GM10847 (cell line): Measurements from ENCODE around the gene LRRK1.

ENCODE experiments used
- POLR2A ChIP-seq: IDR thresholded peaks from 2 replicates; pipeline ENCODE4 v1.6.1; 2011; ENCODE audit not compliant: insufficient read length; ENCODE audit errors: extremely low read depth

The LRRK1 gene

GRCh38 chr15:101048176-101048575 lies 129.0 kb downstream of the LRRK1 start:
- TF ChIP-seq POLR2A = no peak

- TF ChIP-seq POLR2A = no peak
Observed at GRCh38 chr15:101048581-101049030, 129.4 kb downstream of the LRRK1 start.

DNA sequence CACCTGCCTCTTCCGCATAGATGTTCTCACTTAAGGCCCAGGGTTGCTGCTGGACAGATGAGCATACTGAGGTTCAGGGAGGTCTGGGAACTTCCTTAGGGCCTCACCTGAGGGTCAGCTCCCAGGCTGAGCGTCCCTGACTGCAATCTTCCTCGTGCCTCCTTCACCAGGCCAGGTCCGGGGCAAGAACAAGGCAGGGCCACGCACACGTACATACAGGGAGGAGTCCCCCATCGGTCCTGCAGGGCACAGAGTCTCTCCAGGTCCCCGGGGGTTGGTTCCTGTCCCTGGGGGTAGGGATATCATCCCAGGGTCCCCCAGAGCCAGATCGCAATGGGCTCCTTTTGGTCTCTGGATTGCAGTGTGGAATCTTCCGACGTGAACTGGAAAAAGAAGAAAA lies 130.1 kb downstream of the LRRK1 start:
- no peak for TF ChIP-seq POLR2A

DNA sequence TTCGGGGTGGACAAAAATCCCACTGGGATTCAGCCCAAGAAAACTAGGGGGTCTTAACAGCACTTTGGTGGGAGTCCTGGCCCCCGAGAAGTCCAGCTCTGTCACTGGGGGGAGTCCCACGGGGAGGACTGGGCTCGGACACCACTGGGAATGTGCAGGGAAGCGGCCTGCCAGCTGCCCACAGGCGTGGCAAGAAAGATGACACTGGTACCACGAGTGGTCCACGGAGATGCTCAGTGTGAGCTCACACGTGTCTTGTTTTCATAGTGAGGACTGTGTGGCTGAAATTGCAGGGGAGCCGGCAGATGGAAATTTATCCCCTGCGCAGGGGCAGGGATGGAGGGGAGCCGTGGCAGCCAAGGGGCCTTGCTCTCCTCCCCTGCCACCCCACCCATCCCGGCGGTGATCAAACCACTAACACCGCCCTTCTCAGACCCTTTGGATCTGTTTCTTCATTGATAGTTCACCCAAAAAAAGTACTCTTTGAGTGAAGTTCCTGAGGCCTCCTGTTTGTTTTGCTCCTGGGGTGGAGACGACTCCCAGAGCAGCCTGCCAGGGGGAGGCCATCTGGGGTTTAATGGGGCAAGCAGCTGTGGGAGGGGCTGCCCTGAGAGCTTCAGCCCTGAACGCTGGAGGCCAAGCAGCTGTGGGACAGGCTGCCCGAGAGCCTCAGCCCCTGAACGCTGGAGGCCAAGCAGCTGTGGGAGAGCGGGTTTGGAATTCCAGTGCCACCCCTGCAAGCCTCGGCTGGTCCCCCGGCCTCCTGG lies 130.9 kb downstream of the LRRK1 start:
- TF ChIP-seq POLR2A = no peak

GRCh38 chr15:101050623-101051290 lies 131.6 kb downstream of the LRRK1 start:
- TF ChIP-seq POLR2A = no peak

GRCh38 chr15:101051291-101052030 lies 132.3 kb downstream of the LRRK1 start:
- no peak for TF ChIP-seq POLR2A

DNA sequence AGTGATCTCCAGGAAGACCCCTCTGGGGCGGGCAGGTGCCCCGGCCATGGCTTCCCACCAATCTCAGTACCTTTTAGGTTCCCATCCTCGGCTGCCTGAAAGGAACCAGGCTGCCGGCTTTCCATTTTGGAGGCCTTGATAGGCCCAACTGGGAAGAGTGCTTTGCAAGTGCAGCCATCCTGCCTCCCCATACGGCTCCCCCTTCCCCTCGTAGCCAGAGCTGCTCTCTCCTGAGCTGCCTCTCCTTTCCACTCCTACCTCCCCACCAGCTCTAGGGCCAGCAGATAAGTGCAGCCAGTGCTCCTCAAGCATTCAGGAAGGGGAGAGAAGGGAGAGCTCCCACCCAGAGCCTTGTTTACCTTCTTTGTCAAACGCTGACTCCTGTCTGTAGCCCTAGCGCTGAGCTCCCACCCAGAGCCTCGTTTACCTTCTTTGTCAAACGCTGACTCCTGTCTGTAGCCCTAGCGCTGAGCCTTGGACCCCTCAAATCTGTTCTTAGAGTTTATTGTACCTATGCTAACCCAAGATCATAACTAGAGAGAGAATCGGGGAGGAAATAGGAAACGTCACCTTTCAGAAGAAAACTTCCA lies 133.0 kb downstream of the LRRK1 start:
- TF ChIP-seq POLR2A = no peak

DNA sequence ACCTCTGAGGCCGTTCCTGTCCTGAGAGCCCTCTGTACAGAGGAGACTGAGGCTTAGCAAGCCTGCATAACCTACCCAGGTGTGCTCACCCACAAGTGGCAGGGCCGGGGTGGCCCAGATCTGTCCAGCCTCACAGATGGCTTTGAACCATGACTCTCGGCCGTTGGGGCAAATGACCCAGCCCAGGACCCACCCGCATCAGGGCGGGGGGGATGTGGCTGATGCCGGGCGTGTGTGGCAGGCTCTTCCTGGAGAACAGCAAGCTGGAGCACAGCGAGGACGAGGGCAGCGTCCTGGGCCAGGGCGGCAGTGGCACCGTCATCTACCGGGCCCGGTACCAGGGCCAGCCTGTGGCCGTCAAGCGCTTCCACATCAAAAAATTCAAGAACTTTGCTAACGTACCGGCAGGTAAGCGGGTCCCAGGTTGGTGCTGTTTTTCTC lies 133.5 kb downstream of the LRRK1 start:
- no peak for TF ChIP-seq POLR2A

DNA sequence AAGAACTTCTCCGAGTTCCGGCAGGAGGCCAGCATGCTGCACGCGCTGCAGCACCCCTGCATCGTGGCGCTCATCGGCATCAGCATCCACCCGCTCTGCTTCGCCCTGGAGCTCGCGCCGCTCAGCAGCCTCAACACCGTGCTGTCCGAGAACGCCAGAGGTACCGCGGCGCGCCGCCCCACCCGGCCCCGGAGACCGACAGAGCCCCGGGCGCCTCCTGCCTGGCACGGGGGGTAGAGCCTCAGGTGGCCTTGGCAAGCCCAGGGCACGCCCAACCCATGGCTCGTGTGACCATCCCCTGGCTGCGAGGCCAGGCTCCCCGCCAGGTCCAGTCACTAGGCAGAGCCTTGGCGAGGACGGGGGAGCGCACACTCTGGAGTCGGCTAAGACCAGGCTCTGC lies 134.1 kb downstream of the LRRK1 start:
- TF ChIP-seq POLR2A = no peak

- TF ChIP-seq POLR2A = no peak
Observed at GRCh38 chr15:101054116-101054515, 135.0 kb downstream of the LRRK1 start.

DNA sequence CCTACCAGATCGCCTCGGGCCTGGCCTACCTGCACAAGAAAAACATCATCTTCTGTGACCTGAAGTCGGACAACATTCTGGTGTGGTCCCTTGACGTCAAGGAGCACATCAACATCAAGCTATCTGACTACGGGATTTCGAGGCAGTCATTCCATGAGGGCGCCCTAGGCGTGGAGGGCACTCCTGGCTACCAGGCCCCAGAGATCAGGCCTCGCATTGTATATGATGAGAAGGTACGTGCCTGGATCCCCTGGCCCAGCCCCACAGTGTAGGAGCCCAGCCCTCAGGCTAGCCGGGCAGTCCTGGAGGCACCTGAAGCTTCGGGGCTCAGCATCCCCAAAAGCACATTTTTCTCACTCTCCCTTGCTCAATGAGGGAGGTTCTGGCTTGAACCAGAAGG lies 135.8 kb downstream of the LRRK1 start:
- TF ChIP-seq POLR2A = no peak

- TF ChIP-seq POLR2A = no peak
Observed at GRCh38 chr15:101055411-101055810, 136.3 kb downstream of the LRRK1 start.

DNA sequence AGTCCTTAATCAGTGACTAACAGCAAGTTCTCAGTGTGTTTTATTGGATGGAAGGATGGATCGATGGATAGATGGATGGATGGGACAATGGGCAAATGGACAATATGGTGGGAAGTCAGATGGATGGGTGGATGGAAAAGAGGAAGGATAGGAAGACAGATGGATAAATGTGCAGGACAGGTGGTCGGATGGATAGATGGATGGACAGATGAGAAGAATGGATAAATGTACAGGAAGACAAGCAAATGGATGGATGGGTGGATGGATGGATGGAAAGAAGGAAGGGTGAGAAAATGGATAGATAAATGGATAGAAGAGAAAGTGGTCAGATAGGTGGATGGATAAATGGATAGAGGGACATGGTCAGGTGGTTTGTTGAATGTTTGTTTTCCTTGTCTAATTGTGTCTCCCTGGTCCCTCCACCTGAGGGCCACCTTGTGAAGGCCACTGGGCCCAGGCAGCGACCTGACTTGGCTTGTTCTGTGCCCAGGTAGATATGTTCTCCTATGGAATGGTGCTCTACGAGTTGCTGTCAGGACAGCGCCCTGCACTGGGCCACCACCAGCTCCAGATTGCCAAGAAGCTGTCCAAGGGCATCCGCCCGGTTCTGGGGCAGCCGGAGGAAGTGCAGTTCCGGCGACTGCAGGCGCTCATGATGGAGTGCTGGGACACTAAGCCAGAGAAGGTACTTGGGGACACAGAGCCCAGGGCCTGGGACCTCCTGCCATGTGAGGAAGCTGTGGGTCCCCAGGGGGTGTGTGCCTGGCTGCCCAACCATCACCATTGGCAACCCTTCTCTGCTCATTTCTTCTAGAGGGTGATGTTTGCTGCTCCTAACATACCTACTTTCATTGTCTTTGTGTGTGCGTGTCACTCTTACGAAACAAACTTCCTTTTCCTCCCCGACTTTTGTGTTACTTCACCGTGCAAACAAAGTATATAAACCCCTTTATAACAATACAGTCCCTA lies 137.5 kb downstream of the LRRK1 start:
- TF ChIP-seq POLR2A = no peak

GRCh38 chr15:101057841-101058407 lies 138.8 kb downstream of the LRRK1 start:
- no peak for TF ChIP-seq POLR2A
